ENCODE data around the gene MICU1. TPM values are rescaled to one million over a fixed set of nuclear protein-coding genes. Genes with fewer than 3 reads are reported as not detected.
"Not testable (repeated sequence)": the region's sequence is repeated elsewhere in the genome, so short reads cannot be mapped to it uniquely, and the experiment has no call there.

The MICU1 gene
- total and polyA plus RNA-seq, 4 donors = 53.1 to 86.9 (median 73.8) TPM

DNA sequence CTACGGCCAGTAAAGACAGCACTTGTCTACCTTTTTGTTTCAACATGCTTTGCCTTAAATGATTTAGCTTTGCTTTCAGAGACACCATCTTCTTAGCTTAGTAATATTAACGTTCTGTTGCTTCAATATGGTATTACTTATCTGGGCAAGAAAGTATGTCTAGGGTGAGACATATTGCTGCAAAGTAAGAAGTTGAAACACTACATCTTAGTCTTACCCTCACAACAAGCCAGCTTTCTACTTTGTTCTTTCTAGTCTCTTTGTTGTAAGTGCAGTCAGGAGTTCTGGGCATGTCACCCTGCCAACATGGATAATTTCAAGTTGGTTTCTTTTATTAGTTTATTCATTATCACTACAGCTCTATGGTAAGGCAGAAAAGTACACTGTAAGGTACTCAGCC, 148.4 kb downstream of the MICU1 start:
- Histone ChIP-seq H3K9me3 (ENCODE audit: control insufficient read depth, insufficient read depth, low read length) (no peaks in the 10 kb centered on the region), H3K4me1 (ENCODE audit: control insufficient read depth, insufficient read depth, low read length) (no peaks in the 10 kb centered on the region), H3K4me3 (ENCODE audit: low read depth, low read length) (no peak overlapping the region), H3K36me3 (ENCODE audit: control insufficient read depth, insufficient read depth, low read length) (no peaks in the 10 kb centered on the region), H3K27me3 (ENCODE audit: control insufficient read depth, insufficient read depth, low read length) (no peaks in the 10 kb centered on the region), H3K27ac (ENCODE audit: low read depth, low read length) (no peak overlapping the region)
- DNase-seq (ENCODE audit: low read depth in 4 of 6, low spot score in 6 of 6) = no peak
- WGBS (ENCODE audit: insufficient coverage) = 100% methylated on average over 1 of the region's 2 CpGs

GRCh38 chr10:72472306-72472705, 153.6 kb downstream of the MICU1 start:
- H3K27ac ChIP-seq (ENCODE audit: low read depth, low read length) = no peak overlapping the region
- no peaks in the 10 kb centered on the region for H3K9me3 ChIP-seq (ENCODE audit: control insufficient read depth, insufficient read depth, low read length)
- no peak overlapping the region for H3K4me3 ChIP-seq (ENCODE audit: low read depth, low read length)
- no peaks in the 10 kb centered on the region for H3K27me3 ChIP-seq (ENCODE audit: control insufficient read depth, insufficient read depth, low read length)
- H3K36me3 ChIP-seq (ENCODE audit: control insufficient read depth, insufficient read depth, low read length) = no peaks in the 10 kb centered on the region
- DNase-seq (ENCODE audit: low read depth in 4 of 6, low spot score in 6 of 6) = no peak
- H3K4me1 ChIP-seq (ENCODE audit: control insufficient read depth, insufficient read depth, low read length) = no peaks in the 10 kb centered on the region
- WGBS (ENCODE audit: insufficient coverage) = no CpG with 5 or more reads among the region's 1 CpG

DNA sequence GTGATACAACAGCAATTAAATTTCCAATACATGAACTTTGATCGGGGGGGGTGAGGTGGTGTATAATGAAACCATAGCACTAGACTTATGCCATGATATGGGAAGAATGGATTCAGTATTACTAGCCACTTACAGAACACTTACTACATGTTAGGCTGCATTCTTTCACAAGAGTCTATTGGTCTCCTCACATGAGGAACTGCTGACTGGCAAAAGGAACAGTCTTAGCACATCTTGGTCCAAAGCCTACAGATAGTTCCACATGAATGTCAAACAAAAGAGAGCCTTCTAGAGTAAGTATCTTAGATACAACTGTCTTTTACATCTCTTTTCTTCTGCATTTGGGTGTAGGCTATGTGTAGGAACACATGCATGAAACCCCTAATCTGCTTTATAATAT, 155.2 kb downstream of the MICU1 start:
- H3K4me3 ChIP-seq (ENCODE audit: low read depth, low read length) = no peak overlapping the region
- H3K27me3 ChIP-seq (ENCODE audit: control insufficient read depth, insufficient read depth, low read length) = no peaks in the 10 kb centered on the region
- no peak for DNase-seq (ENCODE audit: low read depth in 4 of 6, low spot score in 6 of 6)
- H3K9me3 ChIP-seq (ENCODE audit: control insufficient read depth, insufficient read depth, low read length) = no peaks in the 10 kb centered on the region
- no peak overlapping the region for H3K27ac ChIP-seq (ENCODE audit: low read depth, low read length)
- no peaks in the 10 kb centered on the region for H3K4me1 ChIP-seq (ENCODE audit: control insufficient read depth, insufficient read depth, low read length)
- no peaks in the 10 kb centered on the region for H3K36me3 ChIP-seq (ENCODE audit: control insufficient read depth, insufficient read depth, low read length)
- no CpG with 5 or more reads among the region's 1 CpG for WGBS (ENCODE audit: insufficient coverage)

- H3K9me3 ChIP-seq (ENCODE audit: control insufficient read depth, insufficient read depth, low read length); H3K27ac ChIP-seq (ENCODE audit: low read depth, low read length); H3K27me3 ChIP-seq (ENCODE audit: control insufficient read depth, insufficient read depth, low read length); DNase-seq (ENCODE audit: low read depth in 4 of 6, low spot score in 6 of 6); H3K36me3 ChIP-seq (ENCODE audit: control insufficient read depth, insufficient read depth, low read length); H3K4me3 ChIP-seq (ENCODE audit: low read depth, low read length); H3K4me1 ChIP-seq (ENCODE audit: control insufficient read depth, insufficient read depth, low read length): not testable (repeated sequence)
- WGBS (ENCODE audit: insufficient coverage) = 100% methylated on average over 5 of the region's 7 CpGs
These were observed 158.8 kb downstream of the MICU1 start for GRCh38 chr10:72467064-72467463.

DNA sequence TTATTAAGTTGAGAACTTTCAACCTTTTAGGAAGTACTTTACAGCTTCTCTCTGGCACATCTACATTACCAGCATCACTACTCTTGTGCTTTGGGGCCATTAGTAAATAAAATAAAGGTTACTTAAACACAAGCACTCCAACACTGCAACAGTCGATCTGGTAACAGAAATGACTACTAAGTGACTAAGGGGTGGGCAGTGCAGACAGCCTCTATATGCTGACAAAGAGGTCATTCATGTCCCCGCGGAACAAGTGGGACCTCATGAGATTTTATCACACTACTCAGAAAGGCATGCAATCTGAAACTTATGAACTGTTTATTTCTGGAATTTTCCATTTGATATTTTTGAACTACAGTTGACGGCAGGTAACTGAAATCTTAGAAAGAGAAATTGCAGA, 159.9 kb downstream of the MICU1 start:
- DNase-seq (ENCODE audit: low read depth in 4 of 6, low spot score in 6 of 6) = peak in 1 of 6 donors; percentile 17
- Histone ChIP-seq H3K4me3 (ENCODE audit: low read depth, low read length) (no peak overlapping the region), H3K9me3 (ENCODE audit: control insufficient read depth, insufficient read depth, low read length) (no peaks in the 10 kb centered on the region), H3K27ac (ENCODE audit: low read depth, low read length) (no peak overlapping the region), H3K27me3 (ENCODE audit: control insufficient read depth, insufficient read depth, low read length) (no peaks in the 10 kb centered on the region), H3K36me3 (ENCODE audit: control insufficient read depth, insufficient read depth, low read length) (no peaks in the 10 kb centered on the region), H3K4me1 (ENCODE audit: control insufficient read depth, insufficient read depth, low read length) (no peaks in the 10 kb centered on the region)
- 90% methylated on average over 2 of the region's 4 CpGs for WGBS (ENCODE audit: insufficient coverage)

DNA sequence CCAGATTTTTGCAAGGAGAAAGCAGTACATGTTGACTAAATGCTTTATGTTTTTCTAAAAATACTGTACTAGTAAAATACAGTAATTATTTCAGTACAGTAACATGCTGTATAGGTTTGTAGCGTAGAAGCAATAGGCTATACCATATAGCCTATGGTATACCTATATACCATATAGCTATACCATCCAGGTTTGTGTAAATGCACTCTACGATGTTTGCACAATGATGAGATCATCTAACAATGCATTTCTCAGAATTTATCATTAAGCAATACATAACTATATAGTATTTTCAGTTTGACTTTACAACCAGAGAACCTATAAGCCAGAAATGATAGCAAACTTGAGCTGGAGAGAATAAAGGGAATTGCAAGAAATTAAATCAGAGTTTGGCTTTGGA, 161.4 kb downstream of the MICU1 start:
- no peak for DNase-seq (ENCODE audit: low read depth in 4 of 6, low spot score in 6 of 6)
- Histone ChIP-seq H3K27me3 (ENCODE audit: control insufficient read depth, insufficient read depth, low read length) (no peaks in the 10 kb centered on the region), H3K36me3 (ENCODE audit: control insufficient read depth, insufficient read depth, low read length) (no peaks in the 10 kb centered on the region), H3K27ac (ENCODE audit: low read depth, low read length) (no peak overlapping the region), H3K9me3 (ENCODE audit: control insufficient read depth, insufficient read depth, low read length) (no peaks in the 10 kb centered on the region), H3K4me1 (ENCODE audit: control insufficient read depth, insufficient read depth, low read length) (no peaks in the 10 kb centered on the region), H3K4me3 (ENCODE audit: low read depth, low read length) (no peak overlapping the region)
- WGBS (ENCODE audit: insufficient coverage) = no CpG with 5 or more reads among the region's 2 CpGs

DNA sequence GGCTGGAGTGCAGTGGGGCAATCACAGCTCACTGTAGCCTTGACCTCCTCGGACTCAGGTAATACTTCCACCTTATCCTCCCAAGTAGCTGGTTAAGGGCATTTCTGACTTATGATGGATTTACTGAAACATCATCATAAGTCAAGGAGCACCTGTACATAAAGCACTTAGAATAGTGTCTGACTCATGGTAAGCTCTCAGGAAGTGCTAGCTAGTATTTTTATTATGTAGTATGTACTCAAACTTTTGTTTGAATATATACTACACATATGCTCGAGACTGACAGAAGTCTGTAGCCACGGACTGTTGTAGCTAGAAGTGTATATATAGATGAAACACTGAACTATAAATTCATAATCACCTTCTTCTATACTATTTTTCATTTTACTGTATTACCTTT, 163.6 kb downstream of the MICU1 start:
- H3K27me3 ChIP-seq (ENCODE audit: control insufficient read depth, insufficient read depth, low read length) = no peaks in the 10 kb centered on the region
- no peaks in the 10 kb centered on the region for H3K36me3 ChIP-seq (ENCODE audit: control insufficient read depth, insufficient read depth, low read length)
- no peaks in the 10 kb centered on the region for H3K9me3 ChIP-seq (ENCODE audit: control insufficient read depth, insufficient read depth, low read length)
- DNase-seq (ENCODE audit: low read depth in 4 of 6, low spot score in 6 of 6) = no peak
- WGBS (ENCODE audit: insufficient coverage) = no CpG with 5 or more reads among the region's 3 CpGs
- no peak overlapping the region for H3K4me3 ChIP-seq (ENCODE audit: low read depth, low read length)
- no peaks in the 10 kb centered on the region for H3K4me1 ChIP-seq (ENCODE audit: control insufficient read depth, insufficient read depth, low read length)
- H3K27ac ChIP-seq (ENCODE audit: low read depth, low read length) = no peak overlapping the region

- Histone ChIP-seq H3K4me1 (ENCODE audit: control insufficient read depth, insufficient read depth, low read length) (no peaks in the 10 kb centered on the region), H3K36me3 (ENCODE audit: control insufficient read depth, insufficient read depth, low read length) (no peaks in the 10 kb centered on the region), H3K27ac (ENCODE audit: low read depth, low read length) (no peak overlapping the region), H3K4me3 (ENCODE audit: low read depth, low read length) (no peak overlapping the region), H3K27me3 (ENCODE audit: control insufficient read depth, insufficient read depth, low read length) (no peaks in the 10 kb centered on the region), H3K9me3 (ENCODE audit: control insufficient read depth, insufficient read depth, low read length) (no peaks in the 10 kb centered on the region)
- WGBS (ENCODE audit: insufficient coverage) = 50% methylated on average over 1 of the region's 2 CpGs
- peak in 1 of 6 donors; percentile 68 for DNase-seq (ENCODE audit: low read depth in 4 of 6, low spot score in 6 of 6)
These were observed 164.8 kb downstream of the MICU1 start for GRCh38 chr10:72461085-72461484.

DNA sequence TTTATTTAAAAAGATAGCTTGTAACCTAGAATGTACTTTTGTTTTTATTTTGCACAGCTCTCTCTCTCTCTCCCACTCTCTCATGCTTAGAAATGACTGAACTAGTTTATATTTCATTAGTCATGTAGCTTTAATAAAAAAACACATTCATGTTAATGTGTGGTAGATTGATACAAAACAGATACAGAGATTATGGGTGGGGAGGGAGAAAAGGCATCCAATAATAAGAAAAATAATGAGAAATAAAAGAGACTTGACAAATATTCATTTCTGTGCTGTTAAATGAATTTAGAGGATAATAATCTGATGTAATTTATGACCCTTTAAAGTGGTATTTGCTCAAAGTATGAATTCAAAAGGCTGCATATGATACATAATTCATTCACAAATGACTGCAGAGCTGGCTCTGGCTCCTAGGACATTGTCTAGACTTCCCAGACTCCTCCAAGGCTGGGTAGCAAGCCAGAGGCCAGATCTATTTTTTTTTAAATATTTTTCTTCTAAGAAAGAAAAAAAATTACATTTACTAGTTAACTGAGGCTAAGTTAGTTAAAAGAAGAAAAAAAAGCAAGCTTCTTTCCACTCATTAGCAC, 165.5 kb downstream of the MICU1 start:
- Histone ChIP-seq H3K27me3 (ENCODE audit: control insufficient read depth, insufficient read depth, low read length) (no peaks in the 10 kb centered on the region), H3K27ac (ENCODE audit: low read depth, low read length) (no peak overlapping the region), H3K36me3 (ENCODE audit: control insufficient read depth, insufficient read depth, low read length) (no peaks in the 10 kb centered on the region), H3K4me1 (ENCODE audit: control insufficient read depth, insufficient read depth, low read length) (no peaks in the 10 kb centered on the region), H3K9me3 (ENCODE audit: control insufficient read depth, insufficient read depth, low read length) (no peaks in the 10 kb centered on the region), H3K4me3 (ENCODE audit: low read depth, low read length) (no peak overlapping the region)
- peak in 1 of 6 donors; percentile 11 for DNase-seq (ENCODE audit: low read depth in 4 of 6, low spot score in 6 of 6)

- no peak overlapping the region for H3K27ac ChIP-seq (ENCODE audit: low read depth, low read length)
- no peak overlapping the region for H3K4me3 ChIP-seq (ENCODE audit: low read depth, low read length)
- no peaks in the 10 kb centered on the region for H3K9me3 ChIP-seq (ENCODE audit: control insufficient read depth, insufficient read depth, low read length)
- WGBS (ENCODE audit: insufficient coverage) = no CpG with 5 or more reads among the region's 3 CpGs
- H3K36me3 ChIP-seq (ENCODE audit: control insufficient read depth, insufficient read depth, low read length) = no peaks in the 10 kb centered on the region
- no peak for DNase-seq (ENCODE audit: low read depth in 4 of 6, low spot score in 6 of 6)
- H3K4me1 ChIP-seq (ENCODE audit: control insufficient read depth, insufficient read depth, low read length) = no peaks in the 10 kb centered on the region
- no peaks in the 10 kb centered on the region for H3K27me3 ChIP-seq (ENCODE audit: control insufficient read depth, insufficient read depth, low read length)
These were observed 166.6 kb downstream of the MICU1 start for GRCh38 chr10:72459301-72459700.

Data from spinal cord (tissue), 10 donors.